Gastrocnemius medialis (tissue), 4 donors: ENCODE results near the gene LEUTX. TPM values are rescaled to one million over a fixed set of nuclear protein-coding genes. Genes with fewer than 3 reads are reported as not detected.

Experiments used
- ATAC-seq, 2 donors: fragments of 150-250 bp; one replicate each; pipeline ENCODE4 v1.9.1; 2016
- DNase-seq, 2 donors: peaks; one replicate each; pipeline ENCODE4 v3.0.0-alpha.2; 2019
- H3K27ac ChIP-seq, 4 donors: fragments of 200-600 bp; sonication (generic); 1 replicate in 1 of 4; 2 replicates in 3 of 4; pipeline ENCODE4 v1.5.1; 2016 to 2018; ENCODE audit warnings: mild to moderate bottlenecking in 2 of 4, moderate library complexity in 1 of 4
- H3K27me3 ChIP-seq, 3 donors: fragments of 200-600 bp; sonication (generic) in 2 of 3; 1 replicate in 1 of 3; 2 replicates in 2 of 3; pipeline versions ENCODE4 v1.5.1 to v1.6.0; 2016 to 2019; ENCODE audit warnings: mild to moderate bottlenecking in 1 of 3, moderate library complexity in 1 of 3
- H3K36me3 ChIP-seq, 2 donors: fragments of 200-600 bp; sonication (generic) in 1 of 2; one replicate each; pipeline ENCODE4 v1.5.1; 2017 to 2018
- H3K4me1 ChIP-seq, 2 donors: fragments of 200-600 bp; sonication (generic) in 1 of 2; one replicate each; pipeline ENCODE4 v1.5.1; 2016 to 2017; ENCODE audit warnings: mild to moderate bottlenecking in 2 of 2
- H3K4me3 ChIP-seq, 4 donors: fragments of 200-600 bp; sonication (generic) in 3 of 4; 1 replicate in 1 of 4; 2 replicates in 3 of 4; pipeline ENCODE4 v1.5.1; 2016 to 2019; ENCODE audit warnings: mild to moderate bottlenecking in 2 of 4
- H3K9me3 ChIP-seq, 3 donors: fragments of 200-600 bp; sonication (generic) in 2 of 3; 1 replicate in 1 of 3; 2 replicates in 2 of 3; pipeline ENCODE4 v1.5.1; 2016 to 2019
- CTCF ChIP-seq, 5 experiments: fragments of 450-650 bp in 3 of 5; fragments of 200-600 bp in 2 of 5; sonication (generic) in 2 of 5; IDR thresholded peaks in 4 of 5; conservative IDR thresholded peaks in 1 of 5; 1 replicate in 4 of 5; 2 replicates in 1 of 5; pipeline ENCODE4 v1.5.1; 2016 to 2019; ENCODE audit warnings: antibody characterized with exemption in 5 of 5, mild to moderate bottlenecking in 3 of 5, moderate library complexity in 3 of 5
- POLR2A ChIP-seq, 2 donors: fragments of 450-650 bp; IDR thresholded peaks; one replicate each; pipeline ENCODE4 v1.6.1; 2017; ENCODE audit warnings: antibody characterized with exemption in 2 of 2, mild to moderate bottlenecking in 2 of 2, moderate library complexity in 2 of 2
- in situ Hi-C, 4 donors: fragments of 200-750 bp; cut with MboI; loops; one replicate each; pipeline versions ENCODE4 v1.15.0 to v1.8.0; 2017; ENCODE audit warnings: low sequenced_read_pairs in 4 of 4
- intact Hi-C: fragments of 100-400 bp; cut with DNase I; formaldehyde crosslinking; loops from one replicate; pipeline ENCODE4 v1.15.1; 2023; ENCODE audit warnings: low total_unique reads
- total RNA-seq, 4 donors: library from RNA; depleted of rRNA; stranded (reverse); fragments of >200 nt; gene quantifications; one replicate each; pipeline versions ENCODE4 v1.1.0 to v1.2.3, GENCODE V29; 2016

LEUTX gene, protein sequence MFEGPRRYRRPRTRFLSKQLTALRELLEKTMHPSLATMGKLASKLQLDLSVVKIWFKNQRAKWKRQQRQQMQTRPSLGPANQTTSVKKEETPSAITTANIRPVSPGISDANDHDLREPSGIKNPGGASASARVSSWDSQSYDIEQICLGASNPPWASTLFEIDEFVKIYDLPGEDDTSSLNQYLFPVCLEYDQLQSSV
- not detected for total RNA-seq

DNA sequence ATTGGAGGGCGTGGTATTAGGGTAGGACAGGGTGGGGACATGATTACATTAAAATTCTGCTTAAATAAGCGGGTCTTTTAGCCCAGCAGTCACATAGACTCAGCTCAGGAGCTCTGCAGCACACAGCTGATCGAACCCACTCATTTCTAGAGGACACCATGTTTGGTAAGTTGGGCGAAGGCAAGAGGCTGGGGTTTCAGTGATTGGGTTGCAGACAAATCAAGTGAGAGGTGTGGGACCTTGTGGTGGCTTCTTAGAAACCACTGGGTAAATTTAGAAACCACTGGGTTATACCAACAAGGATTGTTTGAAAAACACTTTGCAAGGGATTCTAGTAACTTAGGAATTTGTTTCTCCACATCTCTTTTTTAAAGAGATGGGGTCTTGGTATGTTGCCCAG, at the start of gene LEUTX:
LEUTX (plus strand) TSS at position 92 of the 400 bp plus-strand sequence; CDS start at position 159, 67 bp downstream.
- in situ Hi-C loops = loop anchor here in 1 of 4 donors (25.0 kb wide), 1 partner anchor 184 kb away; the partner anchor contains the start of gene PSMC4
- Histone ChIP-seq H3K9me3 (no peaks in the 10 kb centered on the region), H3K4me3 (no peak within 1 kb of the TSS), H3K27ac (no peak within 1 kb of the TSS), H3K4me1 (no peaks in the 10 kb centered on the region), H3K27me3 (peaks cover 0 to 3% (median 0%) of the 10 kb centered on the region in 3 donors), H3K36me3 (no peaks in the 10 kb centered on the region)
- no peak for ATAC-seq
- no peak for DNase-seq
- TF ChIP-seq POLR2A (IDR thresholded peaks at IDR 0.05) (no peak), CTCF (IDR thresholded peaks at IDR 0.05 in 4 of 5, conservative IDR thresholded peaks at IDR 0.05 in 1 of 5) (no peak)
- intact Hi-C loops = no loop called here

DNA sequence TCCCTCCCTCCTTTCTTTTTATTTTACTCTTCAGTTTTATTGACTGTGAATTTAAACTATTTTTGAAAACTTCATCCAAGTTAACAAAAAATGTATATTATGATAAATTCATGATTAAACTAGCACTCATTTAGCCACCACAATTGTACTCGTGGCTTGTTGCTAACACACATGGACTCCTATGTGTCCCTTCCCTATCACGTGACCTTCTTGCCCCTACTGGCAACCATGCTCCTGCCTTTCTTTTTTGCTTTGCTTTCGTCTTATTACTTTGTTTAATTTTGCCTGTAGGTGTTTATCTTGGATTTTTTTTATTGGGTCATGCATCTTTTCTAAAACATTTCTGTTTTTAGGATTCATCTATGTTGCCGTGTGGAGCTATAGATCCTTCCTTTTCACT, 49.1 kb upstream of the LEUTX start:
- no peaks in the 10 kb centered on the region for H3K27me3 ChIP-seq
- TF ChIP-seq POLR2A (IDR thresholded peaks at IDR 0.05) (no peak), CTCF (IDR thresholded peaks at IDR 0.05 in 4 of 5, conservative IDR thresholded peaks at IDR 0.05 in 1 of 5) (no peak)
- no peaks in the 10 kb centered on the region for H3K9me3 ChIP-seq
- H3K27ac ChIP-seq = no peak overlapping the region
- H3K4me3 ChIP-seq = no peak overlapping the region
- no peaks in the 10 kb centered on the region for H3K4me1 ChIP-seq
- DNase-seq = no peak
- H3K36me3 ChIP-seq = no peaks in the 10 kb centered on the region
- no peak for ATAC-seq
- in situ Hi-C loops = no loop called here
- intact Hi-C loops = no loop called here

GRCh38 chr19:39731685-39732084, 47.0 kb upstream of the LEUTX start:
- DNase-seq (no peak), ATAC-seq (no peak)
- in situ Hi-C loops = no loop called here
- H3K27me3 ChIP-seq = no peaks in the 10 kb centered on the region
- intact Hi-C loops = no loop called here
- no peak overlapping the region for H3K4me3 ChIP-seq
- no peaks in the 10 kb centered on the region for H3K4me1 ChIP-seq
- no peaks in the 10 kb centered on the region for H3K9me3 ChIP-seq
- H3K36me3 ChIP-seq = no peaks in the 10 kb centered on the region
- TF ChIP-seq CTCF (IDR thresholded peaks at IDR 0.05 in 4 of 5, conservative IDR thresholded peaks at IDR 0.05 in 1 of 5) = no peak
- no peak for TF ChIP-seq POLR2A (IDR thresholded peaks at IDR 0.05)
- H3K27ac ChIP-seq = no peak overlapping the region

- intact Hi-C loops = no loop called here
These were observed 44.8 kb upstream of the LEUTX start for GRCh38 chr19:39733841-39734240.

More at GRCh38 chr19:39733841-39734240, 44.8 kb upstream of the LEUTX start:
- in situ Hi-C loops = no loop called here
- Histone ChIP-seq H3K27ac (no peak overlapping the region), H3K36me3 (no peaks in the 10 kb centered on the region), H3K4me1 (no peaks in the 10 kb centered on the region), H3K27me3 (no peaks in the 10 kb centered on the region), H3K4me3 (no peak overlapping the region), H3K9me3 (no peaks in the 10 kb centered on the region)
- ATAC-seq (no peak), DNase-seq (no peak)
- TF ChIP-seq POLR2A (IDR thresholded peaks at IDR 0.05) (no peak), CTCF (IDR thresholded peaks at IDR 0.05 in 4 of 5, conservative IDR thresholded peaks at IDR 0.05 in 1 of 5) (no peak)
